Measurements from ENCODE around the gene BIVM. TPM values are rescaled to one million over a fixed set of nuclear protein-coding genes. Genes with fewer than 3 reads are reported as not detected.
A peak's percentile ranks its signal among the peaks of the same experiment; 100 is the strongest.

The BIVM gene
- total and polyA plus RNA-seq, 2 experiments from 2014 or later, result 3.2 to 4.2 TPM

DNA sequence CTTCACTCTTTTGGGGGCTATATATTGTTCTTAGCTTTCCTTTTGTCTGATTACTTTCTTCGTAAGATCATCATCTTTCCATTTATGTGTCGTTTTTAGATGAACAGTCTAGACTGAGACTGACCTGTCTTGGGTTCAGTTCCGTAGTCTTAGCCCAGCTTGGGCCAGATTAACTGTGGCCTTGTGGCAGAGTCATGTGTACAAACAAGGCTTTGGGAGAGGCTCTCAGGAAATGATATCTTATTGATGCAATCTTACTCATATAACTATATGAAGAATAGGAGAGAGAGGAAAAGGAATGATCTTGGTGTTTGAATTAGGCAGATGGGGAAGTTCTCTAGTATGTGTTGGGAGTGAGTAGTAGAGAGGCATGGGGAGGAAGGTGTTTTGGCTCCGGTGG lies 40.1 kb downstream of the BIVM start:
- Histone ChIP-seq H3K4me2 (no peak overlapping the region), H3K27ac (ENCODE audit: low read depth) (no peak overlapping the region), H4K20me1 (replicated peaks; ENCODE audit: insufficient read depth) (no peaks in the 10 kb centered on the region), H3K79me2 (replicated peaks; ENCODE audit: insufficient read depth) (no peaks in the 10 kb centered on the region), H3K27me3 (ENCODE audit: insufficient read depth) (no peaks in the 10 kb centered on the region), H3F3A (replicated peaks; ENCODE audit: low read depth) (no peaks in the 10 kb centered on the region), H3K4me3 (no peak overlapping the region), H3K9me2 (ENCODE audit: insufficient read depth) (no peaks in the 10 kb centered on the region), H3K36me3 (ENCODE audit: insufficient read depth) (no peaks in the 10 kb centered on the region), H2AFZ (no peak overlapping the region), H3K4me1 (ENCODE audit: insufficient read depth) (no peaks in the 10 kb centered on the region)
- no peak overlapping the region for H3K4me3 Mint-ChIP-seq
- no peaks in the 10 kb centered on the region for H3K36me3 Mint-ChIP-seq (ENCODE audit: low read depth)
- H3K4me1 Mint-ChIP-seq, result no peaks in the 10 kb centered on the region
- H3K27me3 Mint-ChIP-seq (ENCODE audit: insufficient read depth, low read depth, poor library complexity), result no peaks in the 10 kb centered on the region
- no peak for ATAC-seq
- no peak for TF ChIP-seq POLR2AphosphoS5 (IDR thresholded peaks at IDR 0.05; ENCODE audit: low read depth)
- H3K27ac Mint-ChIP-seq, result no peak overlapping the region
- no peak for DNase-seq (ENCODE audit: low spot score)
- H3K9me3 Mint-ChIP-seq, result no peaks in the 10 kb centered on the region

DNA sequence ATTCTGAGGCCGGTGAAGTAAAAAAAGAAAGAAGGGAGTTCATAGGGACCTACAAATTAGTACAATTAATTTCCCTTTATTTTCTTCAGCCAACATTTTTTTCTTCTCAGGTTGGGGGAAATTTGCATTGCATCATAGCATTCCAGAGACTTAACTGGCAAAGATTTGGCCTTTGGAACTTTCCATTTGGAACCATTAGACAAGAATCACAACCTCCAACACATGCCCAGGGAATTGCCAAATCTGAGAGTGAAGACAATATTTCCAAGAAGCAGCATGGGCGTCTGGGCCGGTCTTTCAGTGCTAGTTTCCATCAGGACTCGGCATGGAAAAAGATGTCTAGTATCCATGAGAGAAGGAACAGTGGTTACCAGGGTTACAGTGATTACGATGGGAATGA lies 40.5 kb downstream of the BIVM start:
- H3K27me3 Mint-ChIP-seq (ENCODE audit: insufficient read depth, low read depth, poor library complexity), result no peaks in the 10 kb centered on the region
- H3K9me3 Mint-ChIP-seq, result no peaks in the 10 kb centered on the region
- ATAC-seq, result no peak

DNA sequence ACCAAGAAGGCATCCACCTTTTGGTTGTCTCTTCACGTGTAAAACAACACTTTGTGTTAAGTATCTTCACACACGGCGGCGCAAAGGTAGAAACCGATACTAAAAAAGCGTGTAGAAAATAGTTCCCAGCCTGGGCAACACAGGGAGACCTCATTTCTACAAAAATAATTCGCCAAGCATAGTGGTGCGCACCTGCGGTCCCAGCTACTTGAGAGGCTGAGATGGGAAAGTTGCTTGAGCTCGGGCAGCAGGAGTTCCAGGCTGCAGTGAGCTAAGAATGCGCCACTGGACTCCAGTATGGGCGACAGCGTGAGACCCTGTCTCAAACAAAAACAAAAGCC lies 46.3 kb downstream of the BIVM start:
- H3K27me3 Mint-ChIP-seq (ENCODE audit: insufficient read depth, low read depth, poor library complexity), result peaks cover 16% of the 10 kb centered on the region
- Histone ChIP-seq H3K4me2 (peak overlapping the region; percentile 89), H3K79me2 (replicated peaks; ENCODE audit: insufficient read depth) (peaks cover 25% of the 10 kb centered on the region), H3K4me3 (peak overlapping the region; percentile 89), H3K36me3 (ENCODE audit: insufficient read depth) (no peaks in the 10 kb centered on the region), H2AFZ (peak overlapping the region; percentile 23; the same call in 1 of the 2 replicates), H3K27me3 (ENCODE audit: insufficient read depth) (no peaks in the 10 kb centered on the region), H3K4me1 (ENCODE audit: insufficient read depth) (peaks cover 4% of the 10 kb centered on the region; the same call in 1 of the 2 replicates), H3K27ac (ENCODE audit: low read depth) (peak overlapping the region; percentile 61; the same call in 1 of the 2 replicates), H3K9me2 (ENCODE audit: insufficient read depth) (no peaks in the 10 kb centered on the region), H4K20me1 (replicated peaks; ENCODE audit: insufficient read depth) (no peaks in the 10 kb centered on the region), H3F3A (replicated peaks; ENCODE audit: low read depth) (no peaks in the 10 kb centered on the region)
- TF ChIP-seq, protein P1, sequence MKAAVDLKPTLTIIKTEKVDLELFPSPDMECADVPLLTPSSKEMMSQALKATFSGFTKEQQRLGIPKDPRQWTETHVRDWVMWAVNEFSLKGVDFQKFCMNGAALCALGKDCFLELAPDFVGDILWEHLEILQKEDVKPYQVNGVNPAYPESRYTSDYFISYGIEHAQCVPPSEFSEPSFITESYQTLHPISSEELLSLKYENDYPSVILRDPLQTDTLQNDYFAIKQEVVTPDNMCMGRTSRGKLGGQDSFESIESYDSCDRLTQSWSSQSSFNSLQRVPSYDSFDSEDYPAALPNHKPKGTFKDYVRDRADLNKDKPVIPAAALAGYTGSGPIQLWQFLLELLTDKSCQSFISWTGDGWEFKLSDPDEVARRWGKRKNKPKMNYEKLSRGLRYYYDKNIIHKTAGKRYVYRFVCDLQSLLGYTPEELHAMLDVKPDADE (IDR thresholded peaks at IDR 0.05), result no peak
- TF ChIP-seq EZH2phosphoT487 (IDR thresholded peaks at IDR 0.05; ENCODE audit: unreplicated experiment) (no peak), CREB1 (CRISPR knock-in tag; IDR thresholded peaks at IDR 0.05; ENCODE audit: low read depth) (no peak), ZNF331 (CRISPR knock-in tag; IDR thresholded peaks at IDR 0.05; ENCODE audit: low read depth) (no peak), EZH2 (IDR thresholded peaks at IDR 0.05; ENCODE audit: low read depth, unreplicated experiment) (no peak), STAT1 (IDR thresholded peaks at IDR 0.05; ENCODE audit: unreplicated experiment) (no peak), ZNF114 (CRISPR knock-in tag; IDR thresholded peaks at IDR 0.05) (no peak)
- TF ChIP-seq, protein P2, sequence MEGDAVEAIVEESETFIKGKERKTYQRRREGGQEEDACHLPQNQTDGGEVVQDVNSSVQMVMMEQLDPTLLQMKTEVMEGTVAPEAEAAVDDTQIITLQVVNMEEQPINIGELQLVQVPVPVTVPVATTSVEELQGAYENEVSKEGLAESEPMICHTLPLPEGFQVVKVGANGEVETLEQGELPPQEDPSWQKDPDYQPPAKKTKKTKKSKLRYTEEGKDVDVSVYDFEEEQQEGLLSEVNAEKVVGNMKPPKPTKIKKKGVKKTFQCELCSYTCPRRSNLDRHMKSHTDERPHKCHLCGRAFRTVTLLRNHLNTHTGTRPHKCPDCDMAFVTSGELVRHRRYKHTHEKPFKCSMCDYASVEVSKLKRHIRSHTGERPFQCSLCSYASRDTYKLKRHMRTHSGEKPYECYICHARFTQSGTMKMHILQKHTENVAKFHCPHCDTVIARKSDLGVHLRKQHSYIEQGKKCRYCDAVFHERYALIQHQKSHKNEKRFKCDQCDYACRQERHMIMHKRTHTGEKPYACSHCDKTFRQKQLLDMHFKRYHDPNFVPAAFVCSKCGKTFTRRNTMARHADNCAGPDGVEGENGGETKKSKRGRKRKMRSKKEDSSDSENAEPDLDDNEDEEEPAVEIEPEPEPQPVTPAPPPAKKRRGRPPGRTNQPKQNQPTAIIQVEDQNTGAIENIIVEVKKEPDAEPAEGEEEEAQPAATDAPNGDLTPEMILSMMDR (conservative IDR thresholded peaks at IDR 0.05; ENCODE audit: low read depth in 2 of 2), result no peak
- TF ChIP-seq, protein P3, sequence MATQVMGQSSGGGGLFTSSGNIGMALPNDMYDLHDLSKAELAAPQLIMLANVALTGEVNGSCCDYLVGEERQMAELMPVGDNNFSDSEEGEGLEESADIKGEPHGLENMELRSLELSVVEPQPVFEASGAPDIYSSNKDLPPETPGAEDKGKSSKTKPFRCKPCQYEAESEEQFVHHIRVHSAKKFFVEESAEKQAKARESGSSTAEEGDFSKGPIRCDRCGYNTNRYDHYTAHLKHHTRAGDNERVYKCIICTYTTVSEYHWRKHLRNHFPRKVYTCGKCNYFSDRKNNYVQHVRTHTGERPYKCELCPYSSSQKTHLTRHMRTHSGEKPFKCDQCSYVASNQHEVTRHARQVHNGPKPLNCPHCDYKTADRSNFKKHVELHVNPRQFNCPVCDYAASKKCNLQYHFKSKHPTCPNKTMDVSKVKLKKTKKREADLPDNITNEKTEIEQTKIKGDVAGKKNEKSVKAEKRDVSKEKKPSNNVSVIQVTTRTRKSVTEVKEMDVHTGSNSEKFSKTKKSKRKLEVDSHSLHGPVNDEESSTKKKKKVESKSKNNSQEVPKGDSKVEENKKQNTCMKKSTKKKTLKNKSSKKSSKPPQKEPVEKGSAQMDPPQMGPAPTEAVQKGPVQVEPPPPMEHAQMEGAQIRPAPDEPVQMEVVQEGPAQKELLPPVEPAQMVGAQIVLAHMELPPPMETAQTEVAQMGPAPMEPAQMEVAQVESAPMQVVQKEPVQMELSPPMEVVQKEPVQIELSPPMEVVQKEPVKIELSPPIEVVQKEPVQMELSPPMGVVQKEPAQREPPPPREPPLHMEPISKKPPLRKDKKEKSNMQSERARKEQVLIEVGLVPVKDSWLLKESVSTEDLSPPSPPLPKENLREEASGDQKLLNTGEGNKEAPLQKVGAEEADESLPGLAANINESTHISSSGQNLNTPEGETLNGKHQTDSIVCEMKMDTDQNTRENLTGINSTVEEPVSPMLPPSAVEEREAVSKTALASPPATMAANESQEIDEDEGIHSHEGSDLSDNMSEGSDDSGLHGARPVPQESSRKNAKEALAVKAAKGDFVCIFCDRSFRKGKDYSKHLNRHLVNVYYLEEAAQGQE (IDR thresholded peaks at IDR 0.05; ENCODE audit: unreplicated experiment), result no peak
- peak overlapping the region; percentile 97 for H3K27ac Mint-ChIP-seq
- ATAC-seq (peak; percentile 52), DNase-seq (ENCODE audit: low spot score) (no peak)
- no peaks in the 10 kb centered on the region for H3K9me3 Mint-ChIP-seq
- H3K4me1 Mint-ChIP-seq, result peaks cover 11% of the 10 kb centered on the region
- H3K36me3 Mint-ChIP-seq (ENCODE audit: low read depth), result no peaks in the 10 kb centered on the region
- H3K4me3 Mint-ChIP-seq, result peak overlapping the region; percentile 98

More for the DNA sequence above, 40.5 kb downstream of the BIVM start:
- no peak for DNase-seq (ENCODE audit: low spot score)
- no peaks in the 10 kb centered on the region for H3K36me3 ChIP-seq (ENCODE audit: insufficient read depth)
- no peaks in the 10 kb centered on the region for H3F3A ChIP-seq (replicated peaks; ENCODE audit: low read depth)
- Mint-ChIP-seq H3K36me3 (ENCODE audit: low read depth) (no peaks in the 10 kb centered on the region), H3K4me3 (no peak overlapping the region), H3K4me1 (peaks cover under 1% of the 10 kb centered on the region; the same call in 1 of the 3 replicates), H3K27ac (no peak overlapping the region)
- no peaks in the 10 kb centered on the region for H4K20me1 ChIP-seq (replicated peaks; ENCODE audit: insufficient read depth)
- no peaks in the 10 kb centered on the region for H3K79me2 ChIP-seq (replicated peaks; ENCODE audit: insufficient read depth)
- no peak overlapping the region for H2AFZ ChIP-seq
- H3K4me1 ChIP-seq (ENCODE audit: insufficient read depth), result no peaks in the 10 kb centered on the region
- no peak overlapping the region for H3K4me3 ChIP-seq
- no peaks in the 10 kb centered on the region for H3K27me3 ChIP-seq (ENCODE audit: insufficient read depth)
- H3K9me2 ChIP-seq (ENCODE audit: insufficient read depth), result no peaks in the 10 kb centered on the region
- no peak overlapping the region for H3K4me2 ChIP-seq
- no peak overlapping the region for H3K27ac ChIP-seq (ENCODE audit: low read depth)
- no peak for TF ChIP-seq ZNF114 (CRISPR knock-in tag; IDR thresholded peaks at IDR 0.05)
- TF ChIP-seq, protein P1 (IDR thresholded peaks at IDR 0.05), result no peak
- no peak for TF ChIP-seq JUNB (IDR thresholded peaks at IDR 0.05; ENCODE audit: unreplicated experiment)
- no peak for TF ChIP-seq STAT1 (IDR thresholded peaks at IDR 0.05; ENCODE audit: unreplicated experiment)
- no peak for TF ChIP-seq EZH2phosphoT487 (IDR thresholded peaks at IDR 0.05; ENCODE audit: unreplicated experiment)
